HG02852 (cell line): ENCODE data around the gene SIM1.

ENCODE experiments used
- ATAC-seq: cut with Tn5 transposase; IDR thresholded peaks from one replicate; pipeline ENCODE4 v1.9.1; 2021; ENCODE audit warnings: mild to moderate bottlenecking, moderate library complexity; ENCODE audit not compliant: unreplicated experiment

The SIM1 gene

GRCh38 chr6:100433726-100434435 lies 30.8 kb downstream of the SIM1 start:
- no peak for ATAC-seq

- ATAC-seq: no peak
Measured at GRCh38 chr6:100432136-100432535, 32.6 kb downstream of the SIM1 start.

DNA sequence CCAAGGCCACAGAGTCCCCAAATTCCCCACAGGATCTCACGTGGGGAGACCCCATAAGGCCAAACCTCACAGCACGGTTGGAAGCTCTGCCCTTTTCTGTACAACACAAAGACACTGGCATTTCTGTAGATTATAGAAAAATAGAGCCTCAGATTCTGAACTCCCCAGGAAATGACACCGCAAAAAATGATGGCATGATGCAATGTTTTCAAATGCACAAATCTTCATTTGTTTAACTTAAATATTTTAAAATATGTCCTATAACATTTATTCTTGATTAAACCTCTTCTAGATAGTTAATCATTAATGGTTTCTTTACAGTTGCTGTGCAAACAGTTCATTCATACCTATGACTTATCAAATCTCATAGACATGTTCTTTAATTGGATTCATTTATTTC lies 33.8 kb downstream of the SIM1 start:
- no peak for ATAC-seq

GRCh38 chr6:100427452-100427851 lies 37.3 kb downstream of the SIM1 start:
- ATAC-seq: no peak

DNA sequence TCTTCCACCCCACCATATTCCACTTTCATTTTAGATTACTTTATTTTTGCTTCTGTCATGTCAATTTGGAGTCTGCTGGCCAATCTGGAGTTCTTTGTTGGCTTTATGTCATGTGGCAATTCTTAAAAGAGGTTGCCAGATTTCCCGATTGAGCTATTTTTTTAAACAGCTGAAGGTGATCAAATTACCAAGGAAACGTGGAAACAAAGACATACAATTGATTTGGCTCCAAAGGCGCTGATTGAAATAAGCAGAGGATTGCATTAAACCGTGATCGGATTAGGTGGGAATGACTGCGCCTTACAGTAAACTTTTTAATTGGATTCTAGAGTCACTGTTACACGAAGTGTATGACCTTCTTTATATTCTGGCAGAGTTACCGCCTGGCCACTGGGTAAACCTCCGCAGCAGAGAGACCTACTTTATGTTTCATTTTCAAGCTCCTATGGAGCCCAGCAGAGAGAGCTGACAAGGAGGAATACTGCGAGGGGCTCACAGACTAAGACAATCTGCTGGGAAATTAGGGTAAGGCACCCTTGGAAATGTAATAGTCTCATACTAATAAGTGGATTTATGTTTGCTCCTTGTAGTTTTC lies 37.9 kb downstream of the SIM1 start:
- ATAC-seq: no peak

DNA sequence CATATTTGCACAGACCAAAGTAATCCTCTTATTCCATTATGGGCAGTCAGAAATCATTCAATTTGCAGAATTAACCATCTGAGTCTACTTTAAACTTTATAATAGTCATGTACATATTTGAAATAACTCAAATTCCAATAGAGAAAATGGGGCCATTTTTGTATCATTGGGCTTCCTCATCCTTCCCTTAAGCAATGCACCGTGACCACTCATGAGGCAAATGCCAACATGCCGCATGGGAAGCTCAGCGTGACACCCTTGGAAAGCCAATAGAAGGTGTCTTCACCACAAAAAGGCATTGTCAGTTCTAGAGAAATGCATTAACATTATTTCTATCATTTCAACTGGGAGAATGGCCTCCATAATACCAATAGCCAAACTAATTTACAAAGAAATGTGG lies 38.5 kb downstream of the SIM1 start:
- no peak for ATAC-seq

GRCh38 chr6:100420711-100421110 lies 44.0 kb downstream of the SIM1 start:
- no peak for ATAC-seq

GRCh38 chr6:100417036-100417435 lies 47.7 kb downstream of the SIM1 start:
- ATAC-seq: no peak

DNA sequence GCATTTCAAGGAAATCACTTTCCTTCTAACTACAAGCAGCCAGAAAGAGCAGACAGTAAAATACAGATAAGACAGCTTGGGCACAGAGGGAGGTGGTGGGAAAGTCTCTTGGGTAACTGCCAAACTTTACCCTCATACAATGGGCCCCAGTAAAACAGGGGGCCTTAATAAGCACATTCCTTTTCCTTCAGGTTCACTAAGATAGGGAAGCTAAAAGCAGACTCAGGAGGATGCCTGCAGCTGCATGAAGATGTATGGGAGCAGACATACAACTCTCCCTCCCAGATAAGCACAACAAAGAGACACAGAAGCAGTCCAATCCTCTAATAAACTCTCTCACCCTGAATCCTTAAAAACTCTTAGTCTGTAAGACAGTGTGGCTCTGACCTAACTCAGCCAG lies 49.0 kb downstream of the SIM1 start:
- no peak for ATAC-seq

- ATAC-seq: no peak
Measured at GRCh38 chr6:100412872-100413271, 51.8 kb downstream of the SIM1 start.

GRCh38 chr6:100404051-100404450 lies 60.7 kb downstream of the SIM1 start:
- ATAC-seq: no peak

DNA sequence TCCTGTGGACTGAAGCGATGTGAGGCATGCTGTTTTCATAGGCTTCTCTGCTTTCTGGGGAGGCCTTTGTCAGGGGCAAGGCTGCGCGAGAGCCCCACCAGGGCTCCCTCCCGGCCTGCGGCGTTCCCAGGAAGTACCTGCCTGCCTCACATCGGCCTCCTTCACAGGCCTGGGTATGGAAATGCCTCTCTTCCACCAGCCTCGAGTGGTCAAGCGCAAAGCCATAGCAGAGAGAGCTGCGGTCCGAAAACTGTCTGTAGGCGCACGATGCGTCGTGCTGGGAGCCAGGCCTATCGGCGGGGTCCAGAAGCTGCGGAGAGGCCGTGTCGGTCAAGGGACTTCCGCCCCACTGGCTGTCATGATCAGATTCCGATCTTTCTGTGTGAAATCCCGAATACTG lies 71.2 kb downstream of the SIM1 start:
- ATAC-seq: no peak

GRCh38 chr6:100392423-100392822 lies 72.3 kb downstream of the SIM1 start:
- ATAC-seq: no peak

GRCh38 chr6:100388868-100389519 lies 75.7 kb downstream of the SIM1 start:
- ATAC-seq: no peak

DNA sequence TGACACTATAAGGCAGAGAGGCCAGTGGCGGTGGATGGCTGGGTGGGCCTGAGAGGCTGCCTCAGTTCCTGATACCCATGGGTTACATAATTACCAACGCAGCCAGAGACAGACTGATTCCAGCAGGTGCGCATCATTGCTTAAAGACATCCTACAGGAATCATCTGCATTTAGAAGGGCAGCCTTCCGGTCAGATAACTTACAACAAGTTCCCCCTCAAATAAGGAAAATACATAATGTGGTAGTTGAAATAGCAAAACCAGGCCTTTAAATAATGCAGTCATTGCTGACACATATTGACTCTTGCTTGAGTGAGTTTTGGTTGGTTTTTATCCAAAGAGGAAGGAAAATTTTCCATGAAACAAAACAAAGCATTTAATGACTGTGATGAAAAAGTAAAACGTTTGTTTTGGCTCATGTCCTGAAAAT lies 81.9 kb downstream of the SIM1 start:
- no peak for ATAC-seq

DNA sequence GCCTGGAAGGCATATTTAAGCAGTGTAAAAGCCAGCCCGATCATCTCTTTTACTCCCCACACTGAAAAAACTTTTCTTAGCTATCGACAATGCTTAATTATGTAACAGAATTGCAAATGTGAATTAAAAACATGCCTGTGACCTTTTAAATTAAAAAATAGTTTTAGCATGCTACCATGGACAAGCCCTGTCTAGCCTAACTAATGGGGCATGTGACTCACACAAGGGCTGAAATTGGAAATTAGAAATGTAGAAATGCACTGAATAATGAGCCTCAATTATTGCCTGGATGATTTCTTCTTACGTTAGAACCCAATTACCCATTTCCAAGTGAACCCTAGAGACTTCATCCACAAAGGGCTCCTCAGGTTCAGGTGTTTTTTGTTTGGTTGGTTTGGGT lies 82.7 kb downstream of the SIM1 start:
- no peak for ATAC-seq

GRCh38 chr6:100381111-100381510 lies 83.6 kb downstream of the SIM1 start:
- ATAC-seq: no peak

GRCh38 chr6:100379386-100379785 lies 85.3 kb downstream of the SIM1 start:
- no peak for ATAC-seq

GRCh38 chr6:100378576-100378975 lies 86.1 kb downstream of the SIM1 start:
- no peak for ATAC-seq

DNA sequence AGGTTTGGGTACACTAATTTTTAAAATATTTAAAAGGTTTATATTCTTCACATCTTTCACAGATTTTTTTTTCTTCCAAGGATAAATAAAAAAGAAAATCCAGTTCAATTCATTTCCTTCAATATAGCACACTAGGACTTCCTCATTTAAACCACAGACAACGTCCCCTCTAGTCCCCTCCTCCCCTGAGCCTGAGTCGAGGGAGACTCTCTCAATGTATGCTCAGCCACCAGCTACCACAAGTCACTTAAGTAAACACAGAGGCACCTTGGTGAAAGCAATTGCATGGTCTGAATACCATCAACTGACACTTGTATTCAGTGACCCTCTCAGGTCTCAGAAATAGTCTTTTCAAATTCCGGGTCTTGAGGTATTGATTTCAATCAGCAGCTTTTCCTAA lies 88.6 kb downstream of the SIM1 start:
- no peak for ATAC-seq

DNA sequence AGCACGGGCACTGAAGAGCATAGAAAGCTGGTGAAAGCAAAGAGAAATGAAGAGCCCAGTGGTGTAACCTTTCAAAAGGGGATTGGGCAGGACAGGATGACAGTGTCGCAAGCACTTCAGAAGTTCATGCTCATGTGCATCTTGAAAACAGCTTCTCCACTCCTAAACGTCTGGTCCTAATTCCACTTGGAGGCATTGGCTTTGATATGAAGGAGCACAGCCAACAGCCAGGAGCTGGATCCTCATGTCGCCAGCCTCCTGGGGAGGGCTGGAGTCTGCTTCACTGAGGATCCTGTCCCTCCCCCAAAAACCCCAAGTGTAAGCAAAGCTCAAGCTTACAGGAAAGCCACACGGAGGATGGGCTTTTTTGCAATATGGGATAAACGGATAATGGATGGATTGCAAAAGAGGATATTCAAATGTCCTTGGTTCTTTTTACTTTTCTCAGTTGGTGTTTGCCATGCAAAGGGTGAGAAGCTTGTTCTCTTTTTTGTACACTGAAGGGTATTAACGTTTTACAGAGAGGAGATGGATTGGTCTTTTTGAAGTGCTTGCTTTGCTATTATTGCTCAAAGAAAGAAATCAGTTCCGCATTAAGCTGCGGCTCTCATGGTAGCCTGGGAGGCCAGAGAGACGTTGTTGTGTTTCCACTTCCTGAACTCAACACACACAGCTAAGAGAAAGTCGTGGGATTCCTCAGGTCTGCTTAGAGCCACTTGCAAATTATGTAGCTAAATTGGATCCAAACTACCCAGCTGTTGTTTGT lies 92.2 kb downstream of the SIM1 start:
- ATAC-seq: no peak

GRCh38 chr6:100371591-100371990 lies 93.1 kb downstream of the SIM1 start:
- no peak for ATAC-seq
